Fibroblast of lung (primary cell): ENCODE results near the gene ATP6V0D1. TPM values are rescaled to one million over a fixed set of nuclear protein-coding genes. Genes with fewer than 3 reads are reported as not detected.

Experiments used
- DNase-seq, 2 donors: peaks; one replicate each; pipeline versions ENCODE4 v3.0.0 to v3.0.0-alpha.2; 2010; ENCODE audit warnings: low read depth in 2 of 2
- H2AFZ ChIP-seq: 2 replicates; pipeline ENCODE4 v1.5.1; 2012; ENCODE audit warnings: low read length, control low read depth, inconsistent platforms
- H3K27ac ChIP-seq: 2 replicates; pipeline ENCODE4 v1.5.1; 2011; ENCODE audit warnings: low read length, control low read depth; ENCODE audit not compliant: insufficient read depth
- H3K27me3 ChIP-seq: 2 replicates; pipeline ENCODE4 v1.5.1; 2011; ENCODE audit warnings: mild to moderate bottlenecking, low read length; ENCODE audit not compliant: control insufficient read depth, insufficient read depth
- H3K36me3 ChIP-seq: 2 replicates; pipeline ENCODE4 v1.5.1; 2011; ENCODE audit warnings: low read length; ENCODE audit not compliant: control insufficient read depth, insufficient read depth
- H3K4me1 ChIP-seq: 2 replicates; pipeline ENCODE4 v1.5.1; 2011; ENCODE audit warnings: low read length; ENCODE audit not compliant: control insufficient read depth, insufficient read depth; ENCODE audit errors: extremely low read depth
- H3K4me2 ChIP-seq: 2 replicates; pipeline ENCODE4 v1.5.1; 2011; ENCODE audit warnings: low read length, control low read depth; ENCODE audit not compliant: insufficient read depth; ENCODE audit errors: extremely low read depth
- H3K4me3 ChIP-seq, 4 experiments: fragments of 200-600 bp in 1 of 4; sonication (generic) in 1 of 4; replicated peaks in 1 of 4; 2 replicates each; pipeline ENCODE4 v1.5.1; 2011 to 2016; ENCODE audit warnings: low read length in 4 of 4, low read depth in 3 of 4, mild to moderate bottlenecking in 3 of 4, control low read depth in 2 of 4, inconsistent platforms in 1 of 4, mixed read lengths in 1 of 4; ENCODE audit not compliant: insufficient read depth in 1 of 4; ENCODE audit errors: control extremely low read depth in 1 of 4
- H3K79me2 ChIP-seq: 2 replicates; pipeline ENCODE4 v1.5.1; 2012; ENCODE audit warnings: mild to moderate bottlenecking, low read length, inconsistent platforms; ENCODE audit not compliant: control insufficient read depth, insufficient read depth
- H3K9ac ChIP-seq: 2 replicates; pipeline ENCODE4 v1.5.1; 2011; ENCODE audit warnings: mild to moderate bottlenecking, low read length, control low read depth; ENCODE audit not compliant: insufficient read depth
- H3K9me3 ChIP-seq: 2 replicates; pipeline ENCODE4 v1.5.1; 2012; ENCODE audit warnings: low read depth, low read length; ENCODE audit not compliant: control insufficient read depth, insufficient read depth
- H4K20me1 ChIP-seq: 2 replicates; pipeline ENCODE4 v1.5.1; 2011; ENCODE audit warnings: low read length; ENCODE audit not compliant: control insufficient read depth, insufficient read depth; ENCODE audit errors: extremely low read depth
- CTCF ChIP-seq, 2 donors: IDR thresholded peaks in 1 of 2; conservative IDR thresholded peaks in 1 of 2; 1 replicate in 1 of 2; 2 replicates in 1 of 2; pipeline ENCODE4 v1.5.1; 2011 to 2012; ENCODE audit warnings: low read length in 2 of 2, control low read depth in 1 of 2, inconsistent platforms in 1 of 2, low read depth in 1 of 2, mild to moderate bottlenecking in 1 of 2
- EZH2 ChIP-seq: IDR thresholded peaks from 2 replicates; pipeline ENCODE4 v1.5.1; 2012; ENCODE audit warnings: low read length, control low read depth, mild to moderate bottlenecking; ENCODE audit errors: missing control alignments
- polyA plus RNA-seq, 2 donors: library from polyadenylated mRNA; depleted of rRNA in 1 of 2; stranded (reverse) in 1 of 2; unstranded in 1 of 2; fragments of >200 nt; gene quantifications; 2 replicates each; pipeline ENCODE4 v1.2.1, GENCODE V29; 2011 to 2012; ENCODE audit warnings: missing spikeins in 1 of 2
- total RNA-seq: library from RNA; depleted of rRNA; stranded (reverse); fragments of >200 nt; gene quantifications from 2 replicates; pipeline ENCODE4 v1.2.1, GENCODE V29; 2014

The ATP6V0D1 gene
- total and polyA plus RNA-seq, 2 donors (not counting 1 experiment from before 2014, with no cell fraction given) = 91.2 to 183 TPM

GRCh38 chr16:67426022-67426421, 54.9 kb downstream of the ATP6V0D1 start:
- Histone ChIP-seq H2AFZ (no peak overlapping the region), H3K36me3 (no peaks in the 10 kb centered on the region), H3K4me3 (no peak overlapping the region), H4K20me1 (no peaks in the 10 kb centered on the region), H3K79me2 (no peaks in the 10 kb centered on the region), H3K27me3 (peaks cover 34% of the 10 kb centered on the region), H3K4me2 (no peak overlapping the region), H3K4me1 (no peaks in the 10 kb centered on the region), H3K9me3 (no peaks in the 10 kb centered on the region), H3K9ac (no peak overlapping the region), H3K27ac (no peak overlapping the region)
- no peak for TF ChIP-seq CTCF (conservative IDR thresholded peaks at IDR 0.05 in 1 of 2, IDR thresholded peaks at IDR 0.05 in 1 of 2; ENCODE audit: low read depth in 1 of 2, low read length in 2 of 2)
- peak; percentile 12 for TF ChIP-seq EZH2
- no peak for DNase-seq

GRCh38 chr16:67425580-67425979, 55.4 kb downstream of the ATP6V0D1 start:
- peaks cover 32% of the 10 kb centered on the region for H3K27me3 ChIP-seq
- H3K4me1 ChIP-seq = no peaks in the 10 kb centered on the region
- no peaks in the 10 kb centered on the region for H3K79me2 ChIP-seq
- no peak overlapping the region for H3K4me3 ChIP-seq
- TF ChIP-seq CTCF (conservative IDR thresholded peaks at IDR 0.05 in 1 of 2, IDR thresholded peaks at IDR 0.05 in 1 of 2; ENCODE audit: low read depth in 1 of 2, low read length in 2 of 2) = no peak
- TF ChIP-seq EZH2 = peak; percentile 28
- H2AFZ ChIP-seq = no peak overlapping the region
- no peak overlapping the region for H3K27ac ChIP-seq
- no peak overlapping the region for H3K9ac ChIP-seq
- no peak overlapping the region for H3K4me2 ChIP-seq
- no peaks in the 10 kb centered on the region for H4K20me1 ChIP-seq
- no peaks in the 10 kb centered on the region for H3K36me3 ChIP-seq
- no peaks in the 10 kb centered on the region for H3K9me3 ChIP-seq
- no peak for DNase-seq

GRCh38 chr16:67425061-67425460, 55.9 kb downstream of the ATP6V0D1 start:
- Histone ChIP-seq H3K27me3 (peaks cover 27% of the 10 kb centered on the region), H3K36me3 (no peaks in the 10 kb centered on the region), H3K4me2 (no peak overlapping the region), H4K20me1 (no peaks in the 10 kb centered on the region), H3K27ac (no peak overlapping the region), H3K4me1 (no peaks in the 10 kb centered on the region), H2AFZ (no peak overlapping the region), H3K9me3 (no peaks in the 10 kb centered on the region), H3K9ac (no peak overlapping the region), H3K79me2 (no peaks in the 10 kb centered on the region), H3K4me3 (no peak overlapping the region)
- TF ChIP-seq EZH2 (no peak), CTCF (conservative IDR thresholded peaks at IDR 0.05 in 1 of 2, IDR thresholded peaks at IDR 0.05 in 1 of 2; ENCODE audit: low read depth in 1 of 2, low read length in 2 of 2) (no peak)
- no peak for DNase-seq
